Measurements from ENCODE around the gene PPP1CB.

The PPP1CB gene

DNA sequence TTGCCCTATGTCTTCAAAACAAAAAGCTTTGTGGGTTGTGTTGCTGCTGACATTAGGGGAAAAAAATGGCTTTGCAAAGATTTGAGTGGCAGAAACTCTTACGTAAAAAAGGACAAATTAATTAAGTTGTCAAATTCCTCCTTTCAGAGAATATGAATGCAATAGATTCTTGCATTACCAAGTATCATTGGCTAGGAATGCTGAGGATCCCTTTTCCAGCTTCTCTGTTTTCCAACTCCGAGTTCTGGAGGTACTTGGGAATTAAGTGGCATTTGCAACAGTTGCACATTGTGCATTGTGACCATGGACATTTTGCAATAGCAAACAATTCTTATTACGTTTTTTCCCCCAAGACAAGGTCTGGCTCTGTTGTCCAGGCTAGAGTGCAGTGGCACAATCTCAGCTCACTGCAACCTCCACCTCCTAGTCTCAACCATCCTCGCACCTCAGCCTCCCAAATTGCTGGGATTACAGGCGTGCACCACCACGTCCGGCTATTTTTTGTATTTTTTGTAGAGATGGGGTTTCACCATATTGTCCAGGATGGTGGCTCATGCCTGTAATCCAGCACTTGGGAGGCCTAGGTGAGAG lies 29.9 kb upstream of the PPP1CB start:
- ATAC-seq = no peak
- TF ChIP-seq GLIS3 (CRISPR knock-in tag; IDR thresholded peaks at IDR 0.05) = no peak
- TF ChIP-seq TOX (CRISPR knock-in tag; IDR thresholded peaks at IDR 0.05; ENCODE audit: borderline replicate concordance) = no peak
- no peak for TF ChIP-seq ZFP3 (CRISPR knock-in tag; IDR thresholded peaks at IDR 0.05)
- TF ChIP-seq ZNF70 (CRISPR knock-in tag; IDR thresholded peaks at IDR 0.05) = no peak
- TF ChIP-seq RARB (CRISPR knock-in tag; IDR thresholded peaks at IDR 0.05) = no peak
- TF ChIP-seq, protein P1, sequence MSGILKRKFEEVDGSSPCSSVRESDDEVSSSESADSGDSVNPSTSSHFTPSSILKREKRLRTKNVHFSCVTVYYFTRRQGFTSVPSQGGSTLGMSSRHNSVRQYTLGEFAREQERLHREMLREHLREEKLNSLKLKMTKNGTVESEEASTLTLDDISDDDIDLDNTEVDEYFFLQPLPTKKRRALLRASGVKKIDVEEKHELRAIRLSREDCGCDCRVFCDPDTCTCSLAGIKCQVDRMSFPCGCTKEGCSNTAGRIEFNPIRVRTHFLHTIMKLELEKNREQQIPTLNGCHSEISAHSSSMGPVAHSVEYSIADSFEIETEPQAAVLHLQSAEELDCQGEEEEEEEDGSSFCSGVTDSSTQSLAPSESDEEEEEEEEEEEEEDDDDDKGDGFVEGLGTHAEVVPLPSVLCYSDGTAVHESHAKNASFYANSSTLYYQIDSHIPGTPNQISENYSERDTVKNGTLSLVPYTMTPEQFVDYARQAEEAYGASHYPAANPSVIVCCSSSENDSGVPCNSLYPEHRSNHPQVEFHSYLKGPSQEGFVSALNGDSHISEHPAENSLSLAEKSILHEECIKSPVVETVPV (CRISPR knock-in tag; IDR thresholded peaks at IDR 0.05) = no peak
- TF ChIP-seq SNAI2 (CRISPR knock-in tag; IDR thresholded peaks at IDR 0.05) = no peak
- no peak for TF ChIP-seq ZC3H10 (CRISPR knock-in tag; IDR thresholded peaks at IDR 0.05)
- no peak for TF ChIP-seq ESRRG (CRISPR knock-in tag; IDR thresholded peaks at IDR 0.05)
- TF ChIP-seq TCF4 (CRISPR knock-in tag; IDR thresholded peaks at IDR 0.05; ENCODE audit: borderline replicate concordance) = no peak
- TF ChIP-seq, protein P2, sequence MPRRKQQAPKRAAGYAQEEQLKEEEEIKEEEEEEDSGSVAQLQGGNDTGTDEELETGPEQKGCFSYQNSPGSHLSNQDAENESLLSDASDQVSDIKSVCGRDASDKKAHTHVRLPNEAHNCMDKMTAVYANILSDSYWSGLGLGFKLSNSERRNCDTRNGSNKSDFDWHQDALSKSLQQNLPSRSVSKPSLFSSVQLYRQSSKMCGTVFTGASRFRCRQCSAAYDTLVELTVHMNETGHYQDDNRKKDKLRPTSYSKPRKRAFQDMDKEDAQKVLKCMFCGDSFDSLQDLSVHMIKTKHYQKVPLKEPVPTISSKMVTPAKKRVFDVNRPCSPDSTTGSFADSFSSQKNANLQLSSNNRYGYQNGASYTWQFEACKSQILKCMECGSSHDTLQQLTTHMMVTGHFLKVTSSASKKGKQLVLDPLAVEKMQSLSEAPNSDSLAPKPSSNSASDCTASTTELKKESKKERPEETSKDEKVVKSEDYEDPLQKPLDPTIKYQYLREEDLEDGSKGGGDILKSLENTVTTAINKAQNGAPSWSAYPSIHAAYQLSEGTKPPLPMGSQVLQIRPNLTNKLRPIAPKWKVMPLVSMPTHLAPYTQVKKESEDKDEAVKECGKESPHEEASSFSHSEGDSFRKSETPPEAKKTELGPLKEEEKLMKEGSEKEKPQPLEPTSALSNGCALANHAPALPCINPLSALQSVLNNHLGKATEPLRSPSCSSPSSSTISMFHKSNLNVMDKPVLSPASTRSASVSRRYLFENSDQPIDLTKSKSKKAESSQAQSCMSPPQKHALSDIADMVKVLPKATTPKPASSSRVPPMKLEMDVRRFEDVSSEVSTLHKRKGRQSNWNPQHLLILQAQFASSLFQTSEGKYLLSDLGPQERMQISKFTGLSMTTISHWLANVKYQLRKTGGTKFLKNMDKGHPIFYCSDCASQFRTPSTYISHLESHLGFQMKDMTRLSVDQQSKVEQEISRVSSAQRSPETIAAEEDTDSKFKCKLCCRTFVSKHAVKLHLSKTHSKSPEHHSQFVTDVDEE (CRISPR knock-in tag; IDR thresholded peaks at IDR 0.05) = no peak
- no peak for TF ChIP-seq ZNF8 (CRISPR knock-in tag; IDR thresholded peaks at IDR 0.05)
- no peak for TF ChIP-seq OSR1 (CRISPR knock-in tag; IDR thresholded peaks at IDR 0.05)
- TF ChIP-seq, protein P3, sequence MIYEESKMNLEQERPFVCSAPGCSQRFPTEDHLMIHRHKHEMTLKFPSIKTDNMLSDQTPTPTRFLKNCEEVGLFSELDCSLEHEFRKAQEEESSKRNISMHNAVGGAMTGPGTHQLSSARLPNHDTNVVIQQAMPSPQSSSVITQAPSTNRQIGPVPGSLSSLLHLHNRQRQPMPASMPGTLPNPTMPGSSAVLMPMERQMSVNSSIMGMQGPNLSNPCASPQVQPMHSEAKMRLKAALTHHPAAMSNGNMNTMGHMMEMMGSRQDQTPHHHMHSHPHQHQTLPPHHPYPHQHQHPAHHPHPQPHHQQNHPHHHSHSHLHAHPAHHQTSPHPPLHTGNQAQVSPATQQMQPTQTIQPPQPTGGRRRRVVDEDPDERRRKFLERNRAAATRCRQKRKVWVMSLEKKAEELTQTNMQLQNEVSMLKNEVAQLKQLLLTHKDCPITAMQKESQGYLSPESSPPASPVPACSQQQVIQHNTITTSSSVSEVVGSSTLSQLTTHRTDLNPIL (CRISPR knock-in tag; IDR thresholded peaks at IDR 0.05; ENCODE audit: low read depth) = no peak
- TF ChIP-seq CSDC2 (CRISPR knock-in tag; IDR thresholded peaks at IDR 0.05) = no peak
- no peak for TF ChIP-seq ISL1 (CRISPR knock-in tag; IDR thresholded peaks at IDR 0.05)

DNA sequence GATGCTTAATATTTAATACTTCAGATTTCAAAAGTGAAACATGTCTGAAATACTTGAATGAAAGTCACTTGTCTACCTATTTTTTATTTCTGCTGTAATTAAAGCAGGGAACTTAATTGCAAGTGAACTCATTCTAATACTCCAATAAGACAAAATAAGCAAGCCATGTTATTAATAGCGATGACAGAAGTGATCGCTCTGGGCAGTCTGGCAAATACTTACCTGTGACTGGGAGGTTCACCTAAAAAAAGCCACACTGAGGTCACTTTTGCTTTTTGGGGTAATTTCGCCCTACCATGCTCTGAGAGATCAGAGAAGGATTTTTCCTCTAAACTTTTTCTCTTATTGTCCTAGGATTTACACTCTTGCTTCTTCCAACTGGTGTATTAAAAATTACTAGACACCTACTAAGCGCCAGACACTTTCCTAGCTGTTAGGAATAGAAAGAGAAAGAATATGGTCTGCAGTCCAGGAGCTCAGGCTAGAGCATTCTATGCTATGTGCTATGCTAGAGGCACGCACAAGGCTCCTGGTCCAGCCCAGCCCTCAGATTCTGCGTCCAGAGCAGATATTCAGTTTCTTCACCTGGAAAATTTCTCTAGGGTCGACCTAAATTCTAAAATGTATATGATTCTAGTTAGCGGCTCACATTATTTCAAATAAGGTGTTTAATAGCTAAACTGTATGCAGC lies 26.5 kb upstream of the PPP1CB start:
- no peak for ATAC-seq
- TF ChIP-seq SNAI2 (CRISPR knock-in tag; IDR thresholded peaks at IDR 0.05) (no peak), ISL1 (CRISPR knock-in tag; IDR thresholded peaks at IDR 0.05) (no peak), GLIS3 (CRISPR knock-in tag; IDR thresholded peaks at IDR 0.05) (no peak), ZFP3 (CRISPR knock-in tag; IDR thresholded peaks at IDR 0.05) (no peak), ZNF8 (CRISPR knock-in tag; IDR thresholded peaks at IDR 0.05) (no peak), ZC3H10 (CRISPR knock-in tag; IDR thresholded peaks at IDR 0.05) (no peak), OSR1 (CRISPR knock-in tag; IDR thresholded peaks at IDR 0.05) (no peak), TCF4 (CRISPR knock-in tag; IDR thresholded peaks at IDR 0.05; ENCODE audit: borderline replicate concordance) (no peak)
- TF ChIP-seq, protein P4, sequence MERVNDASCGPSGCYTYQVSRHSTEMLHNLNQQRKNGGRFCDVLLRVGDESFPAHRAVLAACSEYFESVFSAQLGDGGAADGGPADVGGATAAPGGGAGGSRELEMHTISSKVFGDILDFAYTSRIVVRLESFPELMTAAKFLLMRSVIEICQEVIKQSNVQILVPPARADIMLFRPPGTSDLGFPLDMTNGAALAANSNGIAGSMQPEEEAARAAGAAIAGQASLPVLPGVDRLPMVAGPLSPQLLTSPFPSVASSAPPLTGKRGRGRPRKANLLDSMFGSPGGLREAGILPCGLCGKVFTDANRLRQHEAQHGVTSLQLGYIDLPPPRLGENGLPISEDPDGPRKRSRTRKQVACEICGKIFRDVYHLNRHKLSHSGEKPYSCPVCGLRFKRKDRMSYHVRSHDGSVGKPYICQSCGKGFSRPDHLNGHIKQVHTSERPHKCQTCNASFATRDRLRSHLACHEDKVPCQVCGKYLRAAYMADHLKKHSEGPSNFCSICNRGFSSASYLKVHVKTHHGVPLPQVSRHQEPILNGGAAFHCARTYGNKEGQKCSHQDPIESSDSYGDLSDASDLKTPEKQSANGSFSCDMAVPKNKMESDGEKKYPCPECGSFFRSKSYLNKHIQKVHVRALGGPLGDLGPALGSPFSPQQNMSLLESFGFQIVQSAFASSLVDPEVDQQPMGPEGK (CRISPR knock-in tag; IDR thresholded peaks at IDR 0.05; ENCODE audit: borderline replicate concordance) = no peak
- TF ChIP-seq, protein P2 (CRISPR knock-in tag; IDR thresholded peaks at IDR 0.05) = no peak

DNA sequence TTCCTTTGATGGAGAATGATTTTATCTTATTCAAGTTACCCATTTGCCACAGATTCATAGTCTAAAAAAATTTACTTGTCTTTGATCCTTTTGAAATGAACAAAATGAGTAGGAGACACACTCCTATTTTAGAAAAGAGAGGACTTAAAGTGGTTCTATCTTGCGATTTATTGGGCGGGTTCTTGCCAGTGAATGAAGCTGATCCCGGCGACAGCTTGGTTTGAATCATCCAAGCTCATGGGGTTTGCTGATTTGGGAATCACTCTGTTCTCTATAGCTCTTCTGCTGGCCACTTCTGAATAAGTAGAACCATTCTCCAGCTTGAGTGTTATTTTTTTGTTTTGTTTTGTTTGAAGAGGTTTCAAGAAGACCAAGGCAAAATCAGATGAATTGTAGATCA lies 25.5 kb upstream of the PPP1CB start:
- no peak for ATAC-seq
- no peak for TF ChIP-seq CSDC2 (CRISPR knock-in tag; IDR thresholded peaks at IDR 0.05)
- no peak for TF ChIP-seq ZNF8 (CRISPR knock-in tag; IDR thresholded peaks at IDR 0.05)
- no peak for TF ChIP-seq ISL1 (CRISPR knock-in tag; IDR thresholded peaks at IDR 0.05)
- no peak for TF ChIP-seq ZC3H10 (CRISPR knock-in tag; IDR thresholded peaks at IDR 0.05)
- TF ChIP-seq, protein P3 (CRISPR knock-in tag; IDR thresholded peaks at IDR 0.05; ENCODE audit: low read depth) = no peak
- TF ChIP-seq OSR1 (CRISPR knock-in tag; IDR thresholded peaks at IDR 0.05) = no peak
- TF ChIP-seq, protein P2 (CRISPR knock-in tag; IDR thresholded peaks at IDR 0.05) = no peak
- TF ChIP-seq RARB (CRISPR knock-in tag; IDR thresholded peaks at IDR 0.05) = no peak
- TF ChIP-seq ZFP3 (CRISPR knock-in tag; IDR thresholded peaks at IDR 0.05) = no peak
- no peak for TF ChIP-seq SNAI2 (CRISPR knock-in tag; IDR thresholded peaks at IDR 0.05)
- no peak for TF ChIP-seq TCF4 (CRISPR knock-in tag; IDR thresholded peaks at IDR 0.05; ENCODE audit: borderline replicate concordance)
- no peak for TF ChIP-seq GLIS3 (CRISPR knock-in tag; IDR thresholded peaks at IDR 0.05)

Data from SK-N-SH treated with all-trans-retinoic acid at 6 μM for 48 hours (cell line).